Right lobe of liver (tissue), 4 donors: ENCODE measurements around the gene PELI1.

ENCODE experiments used
- POLR2A ChIP-seq: fragments of 450-650 bp; IDR thresholded peaks from one replicate; pipeline ENCODE4 v1.6.1; 2017; ENCODE audit warnings: antibody characterized with exemption, mild to moderate bottlenecking
- TF ChIP-seq, protein P1 (sequence below), 4 donors: fragments of 200-600 bp in 3 of 4; fragments of 450-650 bp in 1 of 4; IDR thresholded peaks; one replicate each; pipeline versions ENCODE4 v1.5.1 to v1.8.0; 2016 to 2022; ENCODE audit warnings: antibody characterized with exemption in 4 of 4, mild to moderate bottlenecking in 2 of 4
- donor health status: DM: no; HTN: no; CAD: no.
- donor health status: DM: no; HTN: no; CAD: no.
- donor health status: DM: no; HTN: yes; CAD: no.

DNA sequence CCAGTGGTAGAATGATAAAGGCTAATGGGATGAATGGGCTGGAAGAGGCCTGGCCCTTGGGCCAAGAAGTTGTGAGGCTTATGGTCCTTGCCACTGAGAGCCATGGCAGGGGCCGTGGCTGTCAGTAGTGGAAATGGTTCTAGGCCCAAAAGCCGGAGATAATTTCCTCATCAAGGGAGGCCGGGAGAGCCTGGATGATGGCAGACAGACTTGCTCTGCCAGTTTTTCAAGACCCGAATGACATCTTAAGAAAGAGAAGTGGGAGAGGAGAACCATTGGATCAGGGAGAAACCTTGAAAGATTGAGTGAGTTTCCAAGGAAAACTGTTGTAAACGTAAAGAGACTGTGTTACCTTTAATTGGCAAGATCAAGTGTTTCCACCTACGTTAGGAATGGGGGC, 78.7 kb downstream of the PELI1 start:
- TF ChIP-seq, protein P1, sequence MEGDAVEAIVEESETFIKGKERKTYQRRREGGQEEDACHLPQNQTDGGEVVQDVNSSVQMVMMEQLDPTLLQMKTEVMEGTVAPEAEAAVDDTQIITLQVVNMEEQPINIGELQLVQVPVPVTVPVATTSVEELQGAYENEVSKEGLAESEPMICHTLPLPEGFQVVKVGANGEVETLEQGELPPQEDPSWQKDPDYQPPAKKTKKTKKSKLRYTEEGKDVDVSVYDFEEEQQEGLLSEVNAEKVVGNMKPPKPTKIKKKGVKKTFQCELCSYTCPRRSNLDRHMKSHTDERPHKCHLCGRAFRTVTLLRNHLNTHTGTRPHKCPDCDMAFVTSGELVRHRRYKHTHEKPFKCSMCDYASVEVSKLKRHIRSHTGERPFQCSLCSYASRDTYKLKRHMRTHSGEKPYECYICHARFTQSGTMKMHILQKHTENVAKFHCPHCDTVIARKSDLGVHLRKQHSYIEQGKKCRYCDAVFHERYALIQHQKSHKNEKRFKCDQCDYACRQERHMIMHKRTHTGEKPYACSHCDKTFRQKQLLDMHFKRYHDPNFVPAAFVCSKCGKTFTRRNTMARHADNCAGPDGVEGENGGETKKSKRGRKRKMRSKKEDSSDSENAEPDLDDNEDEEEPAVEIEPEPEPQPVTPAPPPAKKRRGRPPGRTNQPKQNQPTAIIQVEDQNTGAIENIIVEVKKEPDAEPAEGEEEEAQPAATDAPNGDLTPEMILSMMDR (IDR thresholded peaks at IDR 0.05) = no peak
- TF ChIP-seq POLR2A = no peak
